Tibial nerve (tissue), 4 donors: ENCODE data around the gene NFATC2. TPM values are rescaled to one million over a fixed set of nuclear protein-coding genes. Genes with fewer than 3 reads are reported as not detected.

ENCODE experiments used
- DNase-seq, 2 donors: peaks; one replicate each; pipeline ENCODE4 v3.0.0-alpha.2; 2019; ENCODE audit warnings: low spot score in 2 of 2
- H3K27ac ChIP-seq, 4 donors: fragments of 200-600 bp; sonication (generic) in 3 of 4; one replicate each; pipeline ENCODE4 v1.5.1; 2017 to 2019; ENCODE audit warnings: mild to moderate bottlenecking in 1 of 4
- H3K27me3 ChIP-seq, 2 donors: fragments of 200-600 bp; sonication (generic) in 1 of 2; one replicate each; pipeline versions ENCODE4 v1.5.1 to v1.6.0; 2017 to 2019
- H3K36me3 ChIP-seq, 3 donors: fragments of 200-600 bp; sonication (generic); one replicate each; pipeline ENCODE4 v1.5.1; 2018 to 2019
- H3K4me1 ChIP-seq, 4 donors: fragments of 200-600 bp; sonication (generic) in 3 of 4; one replicate each; pipeline ENCODE4 v1.5.1; 2017 to 2019
- H3K4me3 ChIP-seq, 4 donors: fragments of 200-600 bp; sonication (generic) in 3 of 4; one replicate each; pipeline ENCODE4 v1.5.1; 2017 to 2019; ENCODE audit warnings: mild to moderate bottlenecking in 1 of 4, moderate library complexity in 1 of 4
- H3K9me3 ChIP-seq, 4 donors: fragments of 200-600 bp; sonication (generic) in 3 of 4; one replicate each; pipeline ENCODE4 v1.5.1; 2017 to 2019
- CTCF ChIP-seq, 5 experiments: fragments of 200-600 bp in 3 of 5; fragments of 450-650 bp in 2 of 5; sonication (generic) in 3 of 5; IDR thresholded peaks; one replicate each; pipeline ENCODE4 v1.5.1; 2016 to 2019; ENCODE audit warnings: antibody characterized with exemption in 5 of 5, mild to moderate bottlenecking in 3 of 5, moderate library complexity in 2 of 5
- EP300 ChIP-seq, 2 donors: sonication (generic); formaldehyde crosslinking; IDR thresholded peaks; one replicate each; pipeline ENCODE4 v1.6.1; 2017; ENCODE audit warnings: antibody characterized with exemption in 2 of 2, mild to moderate bottlenecking in 1 of 2
- POLR2A ChIP-seq, 2 donors: fragments of 450-650 bp; IDR thresholded peaks; one replicate each; pipeline ENCODE4 v1.6.1; 2017; ENCODE audit warnings: antibody characterized with exemption in 2 of 2, mild to moderate bottlenecking in 2 of 2, moderate library complexity in 2 of 2
- WGBS, 2 donors: methylation state at CpG; one replicate each; pipeline ENCODE4 v1.1.5; 2018; 5-methylcytosine and 5-hydroxymethylcytosine counted together
- total RNA-seq, 4 donors: library from RNA; depleted of rRNA; stranded (reverse); fragments of >200 nt; gene quantifications; one replicate each; pipeline ENCODE4 v1.1.0, GENCODE V29; 2016

NFATC2 gene
- total RNA-seq, 4 donors from 2014 or later = 6.0 to 11.5 (median 7.7) TPM

GRCh38 chr20:51374961-51375360, 167.6 kb downstream of the NFATC2 start:
- WGBS, 2 donors = 93 to 96% methylated on average over 8 to 9 of the region's 9 CpGs
- no peak for DNase-seq
- Histone ChIP-seq H3K27me3 (no peaks in the 10 kb centered on the region), H3K36me3 (no peaks in the 10 kb centered on the region), H3K4me3 (no peak overlapping the region), H3K27ac (no peak overlapping the region), H3K4me1 (peaks cover 0 to 25% (median 0%) of the 10 kb centered on the region in 4 donors), H3K9me3 (no peaks in the 10 kb centered on the region)
- TF ChIP-seq CTCF (IDR thresholded peaks at IDR 0.05) (no peak), POLR2A (IDR thresholded peaks at IDR 0.05) (no peak), EP300 (IDR thresholded peaks at IDR 0.05) (no peak)

GRCh38 chr20:51374456-51374830, 168.1 kb downstream of the NFATC2 start:
- no peaks in the 10 kb centered on the region for H3K9me3 ChIP-seq
- 75 to 78% methylated on average over 4 of the region's 4 CpGs for WGBS, 2 donors
- no peak for DNase-seq
- no peak overlapping the region for H3K4me3 ChIP-seq
- H3K27ac ChIP-seq = peak overlapping the region in 1 of 4 donors; percentile 54
- TF ChIP-seq EP300 (IDR thresholded peaks at IDR 0.05) (no peak), POLR2A (IDR thresholded peaks at IDR 0.05) (no peak), CTCF (IDR thresholded peaks at IDR 0.05) (no peak)
- H3K36me3 ChIP-seq = no peaks in the 10 kb centered on the region
- H3K27me3 ChIP-seq = no peaks in the 10 kb centered on the region
- peaks cover 0 to 25% (median 0%) of the 10 kb centered on the region in 4 donors for H3K4me1 ChIP-seq

GRCh38 chr20:51373713-51374455, 168.6 kb downstream of the NFATC2 start:
- Histone ChIP-seq H3K4me1 (peaks cover 0 to 25% (median 0%) of the 10 kb centered on the region in 4 donors), H3K4me3 (no peak overlapping the region), H3K9me3 (no peaks in the 10 kb centered on the region), H3K27ac (peak overlapping the region in 1 of 4 donors; percentile 54), H3K36me3 (no peaks in the 10 kb centered on the region), H3K27me3 (no peaks in the 10 kb centered on the region)
- 60 to 70% methylated on average over 12 of the region's 12 CpGs for WGBS, 2 donors
- TF ChIP-seq EP300 (IDR thresholded peaks at IDR 0.05) (peak in 1 of 2 donors; percentile 43), POLR2A (IDR thresholded peaks at IDR 0.05) (no peak), CTCF (IDR thresholded peaks at IDR 0.05) (no peak)
- DNase-seq = no peak

DNA sequence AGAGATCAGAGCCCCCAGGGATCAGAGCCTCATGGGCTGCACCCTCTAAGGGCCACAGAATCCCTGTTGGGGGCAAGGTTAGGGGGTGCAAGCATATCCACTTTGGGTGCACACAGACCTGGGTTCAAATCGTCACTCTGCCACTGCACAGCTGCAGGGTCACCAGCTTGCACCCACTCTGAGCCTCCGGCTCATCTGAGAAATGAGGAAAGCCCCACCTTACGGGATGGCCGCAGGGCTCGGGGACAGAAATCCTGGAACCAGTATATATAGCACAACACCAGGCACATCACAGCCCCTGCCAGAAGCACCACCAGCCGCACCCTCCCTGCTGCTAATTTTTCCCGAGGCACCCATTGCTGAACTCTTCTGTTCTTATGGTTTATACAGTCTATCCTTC, 169.6 kb downstream of the NFATC2 start:
- 62 to 73% methylated on average over 2 to 7 of the region's 7 CpGs for WGBS, 2 donors
- H3K9me3 ChIP-seq = no peaks in the 10 kb centered on the region
- DNase-seq = no peak

More for the DNA sequence above, 169.6 kb downstream of the NFATC2 start:
- no peaks in the 10 kb centered on the region for H3K27me3 ChIP-seq
- peaks cover 0 to 25% (median 0%) of the 10 kb centered on the region in 4 donors for H3K4me1 ChIP-seq
- H3K36me3 ChIP-seq = no peaks in the 10 kb centered on the region
- peak overlapping the region in 1 of 4 donors; percentile 25 for H3K27ac ChIP-seq
- TF ChIP-seq POLR2A (IDR thresholded peaks at IDR 0.05) (no peak), CTCF (IDR thresholded peaks at IDR 0.05) (no peak), EP300 (IDR thresholded peaks at IDR 0.05) (no peak)
- no peak overlapping the region for H3K4me3 ChIP-seq
